Keratinocyte (primary cell): ENCODE measurements around the gene TMTC2. TPM values are rescaled to one million over a fixed set of nuclear protein-coding genes. Genes with fewer than 3 reads are reported as not detected.

Experiments used
- DNase-seq: peaks from one replicate; pipeline ENCODE4 v3.0.0-alpha.2; 2011; ENCODE audit warnings: low read depth, missing footprints, low spot score
- FAIRE-seq: peaks from 2 replicates; lab custom pipeline; 2011; peaks lifted over from hg19 to GRCh38; lab: Jason Lieb, UNC
- H2AFZ ChIP-seq: 2 replicates; pipeline ENCODE4 v1.6.0; 2012; ENCODE audit warnings: low read length, control low read depth, inconsistent platforms; ENCODE audit not compliant: control insufficient read depth
- H3K27ac ChIP-seq: 2 replicates; pipeline ENCODE4 v1.5.1; 2011; ENCODE audit warnings: low read length; ENCODE audit not compliant: control insufficient read depth, insufficient read depth
- H3K27me3 ChIP-seq: 3 replicates; pipeline ENCODE4 v1.6.0; 2011; ENCODE audit warnings: low read length; ENCODE audit not compliant: control insufficient read depth, insufficient read depth; ENCODE audit errors: extremely low read depth
- H3K36me3 ChIP-seq, 2 experiments: 2 replicates in 1 of 2; 3 replicates in 1 of 2; pipeline ENCODE4 v1.5.1; 2011; ENCODE audit warnings: low read length in 2 of 2, mild to moderate bottlenecking in 1 of 2; ENCODE audit not compliant: control insufficient read depth in 2 of 2, insufficient read depth in 2 of 2; ENCODE audit errors: extremely low read depth in 1 of 2
- H3K4me1 ChIP-seq: 3 replicates; pipeline ENCODE4 v1.5.1; 2011; ENCODE audit warnings: low read length; ENCODE audit not compliant: control insufficient read depth, insufficient read depth; ENCODE audit errors: extremely low read depth
- H3K4me2 ChIP-seq: 3 replicates; pipeline ENCODE4 v1.6.0; 2011; ENCODE audit warnings: low read depth, low read length; ENCODE audit not compliant: control insufficient read depth, insufficient read depth; ENCODE audit errors: extremely low read depth
- H3K4me3 ChIP-seq, 3 experiments: fragments of 200-600 bp in 1 of 3; sonication (generic) in 1 of 3; 2 replicates in 2 of 3; 3 replicates in 1 of 3; pipeline ENCODE4 v1.5.1; 2011 to 2016; ENCODE audit warnings: low read length in 3 of 3, mild to moderate bottlenecking in 3 of 3, control low read depth in 2 of 3, inconsistent platforms in 1 of 3, low read depth in 1 of 3, mixed read lengths in 1 of 3, mixed run types in 1 of 3, moderate library complexity in 1 of 3; ENCODE audit not compliant: control insufficient read depth in 2 of 3, insufficient read depth in 2 of 3; ENCODE audit errors: extremely low read depth in 1 of 3
- H3K79me2 ChIP-seq: 2 replicates; pipeline ENCODE4 v1.6.0; 2012; ENCODE audit warnings: low read length; ENCODE audit not compliant: control insufficient read depth, insufficient read depth
- H3K9ac ChIP-seq: 3 replicates; pipeline ENCODE4 v1.6.0; 2011; ENCODE audit warnings: low read length; ENCODE audit not compliant: control insufficient read depth, insufficient read depth; ENCODE audit errors: extremely low read depth
- H3K9me1 ChIP-seq: 3 replicates; pipeline ENCODE4 v1.6.0; 2011; ENCODE audit warnings: low read length; ENCODE audit not compliant: control insufficient read depth, insufficient read depth; ENCODE audit errors: extremely low read depth
- H3K9me3 ChIP-seq: 2 replicates; pipeline ENCODE4 v1.5.1; 2012; ENCODE audit warnings: low read depth, low read length; ENCODE audit not compliant: control insufficient read depth
- H4K20me1 ChIP-seq: 3 replicates; pipeline ENCODE4 v1.6.0; 2011; ENCODE audit warnings: low read length; ENCODE audit not compliant: control insufficient read depth, insufficient read depth; ENCODE audit errors: extremely low read depth
- CTCF ChIP-seq, 3 experiments: IDR thresholded peaks in 1 of 3; conservative IDR thresholded peaks in 1 of 3; optimal IDR thresholded peaks in 1 of 3; 2 replicates in 2 of 3; 3 replicates in 1 of 3; pipeline versions ENCODE3 to v1.5.1; 2011; ENCODE audit warnings: low read length in 3 of 3, mild to moderate bottlenecking in 3 of 3, moderate library complexity in 2 of 3, control low read depth in 1 of 3, inconsistent platforms in 1 of 3; ENCODE audit not compliant: insufficient read depth in 2 of 3; ENCODE audit errors: extremely low read depth in 1 of 3
- EZH2 ChIP-seq: IDR thresholded peaks from one replicate; pipeline ENCODE4 v1.6.1; 2012; ENCODE audit warnings: inconsistent platforms, mild to moderate bottlenecking, low read length, moderate library complexity
- dilution Hi-C: fragments of 300-500 bp; cut with MboI; formaldehyde crosslinking; loops from one replicate; pipeline ENCODE4 v1.7.0; 2020; ENCODE audit warnings: low sequenced_read_pairs; ENCODE audit not compliant: extremely low pct_ligation_motif_present
- polyA plus RNA-seq, 5 experiments: library from polyadenylated mRNA; depleted of rRNA in 3 of 5; stranded (reverse) in 3 of 5; stranded (forward) in 1 of 5; unstranded in 1 of 5; fragments of >200 nt; gene quantifications; 1 replicate in 1 of 5; 2 replicates in 3 of 5; 3 replicates in 1 of 5; pipeline versions ENCODE4 v1.2.1 to v1.2.3, GENCODE V29; 2011 to 2012; ENCODE audit warnings: missing spikeins in 2 of 5, low read depth in 1 of 5, low replicate concordance in 1 of 5

The TMTC2 gene
- polyA plus RNA-seq, 1 donor (not counting 4 experiments of a cell fraction or from before 2014, with no cell fraction given), result 3.8 TPM

- no peak for FAIRE-seq
- TF ChIP-seq CTCF (optimal IDR thresholded peaks at IDR 0.05 in 1 of 3, IDR thresholded peaks at IDR 0.05 in 1 of 3, conservative IDR thresholded peaks at IDR 0.05 in 1 of 3; ENCODE audit: extremely low read depth in 1 of 3, insufficient read depth in 2 of 3, low read length in 3 of 3), result no peak
- no peak for TF ChIP-seq EZH2
- no peak overlapping the region for H3K9ac ChIP-seq
- H2AFZ ChIP-seq, result no peak overlapping the region
- no peaks in the 10 kb centered on the region for H3K9me3 ChIP-seq
- H3K4me2 ChIP-seq, result no peak overlapping the region
- H3K27ac ChIP-seq, result no peak overlapping the region
- dilution Hi-C loops, result no loop called here
- H3K79me2 ChIP-seq, result no peaks in the 10 kb centered on the region
- H3K9me1 ChIP-seq, result no peaks in the 10 kb centered on the region
- no peak for DNase-seq
- peaks cover 14% of the 10 kb centered on the region for H3K4me1 ChIP-seq
- no peaks in the 10 kb centered on the region for H3K36me3 ChIP-seq
- no peaks in the 10 kb centered on the region for H3K27me3 ChIP-seq
- no peaks in the 10 kb centered on the region for H4K20me1 ChIP-seq
- no peak overlapping the region for H3K4me3 ChIP-seq
Measured at GRCh38 chr12:82959821-82960220, 273.1 kb downstream of the TMTC2 start.

- H3K36me3 ChIP-seq, result no peaks in the 10 kb centered on the region
- TF ChIP-seq EZH2, result no peak
- TF ChIP-seq CTCF (optimal IDR thresholded peaks at IDR 0.05 in 1 of 3, IDR thresholded peaks at IDR 0.05 in 1 of 3, conservative IDR thresholded peaks at IDR 0.05 in 1 of 3; ENCODE audit: extremely low read depth in 1 of 3, insufficient read depth in 2 of 3, low read length in 3 of 3), result no peak
- no peaks in the 10 kb centered on the region for H3K9me3 ChIP-seq
- peaks cover 9% of the 10 kb centered on the region for H3K4me1 ChIP-seq
- no peaks in the 10 kb centered on the region for H3K9me1 ChIP-seq
- no peaks in the 10 kb centered on the region for H4K20me1 ChIP-seq
- no peak for FAIRE-seq
- H3K27me3 ChIP-seq, result no peaks in the 10 kb centered on the region
- H2AFZ ChIP-seq, result no peak overlapping the region
- dilution Hi-C loops, result no loop called here
- H3K27ac ChIP-seq, result no peak overlapping the region
- H3K4me2 ChIP-seq, result no peak overlapping the region
- no peaks in the 10 kb centered on the region for H3K79me2 ChIP-seq
- no peak overlapping the region for H3K9ac ChIP-seq
- no peak for DNase-seq
- H3K4me3 ChIP-seq, result no peak overlapping the region
Measured at GRCh38 chr12:82961835-82962234, 275.1 kb downstream of the TMTC2 start.
